Measurements from ENCODE around the gene HIP1R. TPM values are rescaled to one million over a fixed set of nuclear protein-coding genes. Genes with fewer than 3 reads are reported as not detected.

HIP1R gene
- total RNA-seq, 1 donor from 2014 or later, result 33.0 TPM

DNA sequence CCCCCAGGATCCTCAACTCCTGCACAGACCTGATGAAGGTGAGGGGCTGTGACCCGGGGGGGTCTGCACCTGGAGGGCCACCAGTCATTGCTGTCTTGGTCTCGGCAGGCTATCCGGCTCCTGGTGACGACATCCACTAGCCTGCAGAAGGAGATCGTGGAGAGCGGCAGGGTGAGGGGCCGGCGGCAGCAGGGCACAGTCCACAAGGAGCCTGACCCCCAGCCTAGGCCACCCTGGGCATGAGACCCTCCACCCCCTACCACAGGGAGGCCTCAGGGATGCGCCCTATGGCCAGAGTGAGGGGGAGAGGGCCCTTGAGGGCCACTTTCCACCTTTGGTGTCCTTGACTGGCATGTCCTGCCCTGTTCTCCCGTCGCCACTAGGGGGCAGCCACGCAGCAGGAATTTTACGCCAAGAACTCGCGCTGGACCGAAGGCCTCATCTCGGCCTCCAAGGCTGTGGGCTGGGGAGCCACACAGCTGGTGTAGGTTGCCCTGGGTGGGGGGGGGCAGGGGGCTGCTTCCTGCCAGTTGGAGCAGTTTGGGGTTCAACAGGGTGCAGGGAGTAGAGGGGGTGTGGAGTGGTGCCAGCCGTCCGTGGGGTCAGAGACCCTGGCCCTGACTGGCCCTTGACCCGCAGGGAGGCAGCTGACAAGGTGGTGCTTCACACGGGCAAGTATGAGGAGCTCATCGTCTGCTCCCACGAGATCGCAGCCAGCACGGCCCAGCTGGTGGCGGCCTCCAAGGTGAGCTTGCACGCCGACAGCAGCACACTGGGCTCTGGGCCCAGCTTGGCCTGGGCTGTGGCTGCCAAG, 25.0 kb downstream of the HIP1R start:
- Histone ChIP-seq H3K4me1 (peaks cover 16% of the 10 kb centered on the region), H3K36me3 (peaks cover 21% of the 10 kb centered on the region), H3K27me3 (no peaks in the 10 kb centered on the region), H3K27ac (no peak overlapping the region), H3K4me3 (no peak overlapping the region), H3K9me3 (no peaks in the 10 kb centered on the region)
- peak; percentile 71 for ATAC-seq
- intact Hi-C loops (cut with DNase I), result loop anchor here (2.0 kb wide), 1 partner anchor 91 kb away; no protein-coding TSS in a partner anchor
- TF ChIP-seq, protein P1, sequence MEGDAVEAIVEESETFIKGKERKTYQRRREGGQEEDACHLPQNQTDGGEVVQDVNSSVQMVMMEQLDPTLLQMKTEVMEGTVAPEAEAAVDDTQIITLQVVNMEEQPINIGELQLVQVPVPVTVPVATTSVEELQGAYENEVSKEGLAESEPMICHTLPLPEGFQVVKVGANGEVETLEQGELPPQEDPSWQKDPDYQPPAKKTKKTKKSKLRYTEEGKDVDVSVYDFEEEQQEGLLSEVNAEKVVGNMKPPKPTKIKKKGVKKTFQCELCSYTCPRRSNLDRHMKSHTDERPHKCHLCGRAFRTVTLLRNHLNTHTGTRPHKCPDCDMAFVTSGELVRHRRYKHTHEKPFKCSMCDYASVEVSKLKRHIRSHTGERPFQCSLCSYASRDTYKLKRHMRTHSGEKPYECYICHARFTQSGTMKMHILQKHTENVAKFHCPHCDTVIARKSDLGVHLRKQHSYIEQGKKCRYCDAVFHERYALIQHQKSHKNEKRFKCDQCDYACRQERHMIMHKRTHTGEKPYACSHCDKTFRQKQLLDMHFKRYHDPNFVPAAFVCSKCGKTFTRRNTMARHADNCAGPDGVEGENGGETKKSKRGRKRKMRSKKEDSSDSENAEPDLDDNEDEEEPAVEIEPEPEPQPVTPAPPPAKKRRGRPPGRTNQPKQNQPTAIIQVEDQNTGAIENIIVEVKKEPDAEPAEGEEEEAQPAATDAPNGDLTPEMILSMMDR (IDR thresholded peaks at IDR 0.05), result peak; percentile 84
- DNase-seq, result peak; percentile 92

DNA sequence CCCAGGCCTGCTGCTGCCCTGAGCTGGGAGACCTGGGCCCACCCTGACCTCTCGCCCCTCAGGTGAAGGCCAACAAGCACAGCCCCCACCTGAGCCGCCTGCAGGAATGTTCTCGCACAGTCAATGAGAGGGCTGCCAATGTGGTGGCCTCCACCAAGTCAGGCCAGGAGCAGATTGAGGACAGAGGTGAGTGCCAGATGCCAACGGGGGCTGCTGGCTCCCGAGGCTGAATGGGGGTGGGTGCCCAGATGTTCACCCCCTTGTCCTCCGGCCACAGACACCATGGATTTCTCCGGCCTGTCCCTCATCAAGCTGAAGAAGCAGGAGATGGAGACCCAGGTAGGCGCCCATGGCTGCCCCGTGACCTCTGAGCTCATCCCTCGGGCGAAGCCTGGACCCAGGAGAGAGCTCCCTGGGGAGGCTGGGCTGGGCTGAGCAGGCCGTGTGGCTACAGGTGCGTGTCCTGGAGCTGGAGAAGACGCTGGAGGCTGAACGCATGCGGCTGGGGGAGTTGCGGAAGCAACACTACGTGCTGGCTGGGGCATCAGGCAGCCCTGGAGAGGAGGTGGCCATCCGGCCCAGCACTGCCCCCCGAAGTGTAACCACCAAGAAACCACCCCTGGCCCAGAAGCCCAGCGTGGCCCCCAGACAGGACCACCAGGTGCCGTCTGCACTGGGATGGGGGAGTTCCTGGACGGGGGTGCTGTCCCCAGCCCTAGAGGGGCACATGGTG, 25.8 kb downstream of the HIP1R start:
- intact Hi-C loops (cut with DNase I), result loop anchor here (2.0 kb wide), 1 partner anchor 90 kb away; no protein-coding TSS in a partner anchor
- H3K4me3 ChIP-seq, result no peak overlapping the region
- TF ChIP-seq, protein P1 (IDR thresholded peaks at IDR 0.05), result no peak
- ATAC-seq, result no peak
- H3K27me3 ChIP-seq, result no peaks in the 10 kb centered on the region
- peak; percentile 66 for DNase-seq
- peaks cover 16% of the 10 kb centered on the region for H3K4me1 ChIP-seq
- peaks cover 24% of the 10 kb centered on the region for H3K36me3 ChIP-seq
- H3K9me3 ChIP-seq, result no peaks in the 10 kb centered on the region
- H3K27ac ChIP-seq, result no peak overlapping the region

DNA sequence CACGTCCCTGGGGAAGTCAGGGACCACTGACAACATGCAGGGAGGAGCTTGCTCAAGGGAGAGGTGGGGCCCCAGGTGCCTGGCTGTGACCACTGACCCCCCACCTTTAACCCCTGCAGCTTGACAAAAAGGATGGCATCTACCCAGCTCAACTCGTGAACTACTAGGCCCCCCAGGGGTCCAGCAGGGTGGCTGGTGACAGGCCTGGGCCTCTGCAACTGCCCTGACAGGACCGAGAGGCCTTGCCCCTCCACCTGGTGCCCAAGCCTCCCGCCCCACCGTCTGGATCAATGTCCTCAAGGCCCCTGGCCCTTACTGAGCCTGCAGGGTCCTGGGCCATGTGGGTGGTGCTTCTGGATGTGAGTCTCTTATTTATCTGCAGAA, 26.3 kb downstream of the HIP1R start:
- peaks cover 24% of the 10 kb centered on the region for H3K36me3 ChIP-seq
- H3K9me3 ChIP-seq, result no peaks in the 10 kb centered on the region
- H3K27ac ChIP-seq, result no peak overlapping the region
- intact Hi-C loops (cut with DNase I), result loop anchor here (2.0 kb wide), 1 partner anchor 89 kb away; no protein-coding TSS in a partner anchor
- peak; percentile 59 for DNase-seq
- no peak overlapping the region for H3K4me3 ChIP-seq
- ATAC-seq, result no peak
- no peaks in the 10 kb centered on the region for H3K27me3 ChIP-seq
- peaks cover 16% of the 10 kb centered on the region for H3K4me1 ChIP-seq
- TF ChIP-seq, protein P1 (IDR thresholded peaks at IDR 0.05), result no peak

DNA sequence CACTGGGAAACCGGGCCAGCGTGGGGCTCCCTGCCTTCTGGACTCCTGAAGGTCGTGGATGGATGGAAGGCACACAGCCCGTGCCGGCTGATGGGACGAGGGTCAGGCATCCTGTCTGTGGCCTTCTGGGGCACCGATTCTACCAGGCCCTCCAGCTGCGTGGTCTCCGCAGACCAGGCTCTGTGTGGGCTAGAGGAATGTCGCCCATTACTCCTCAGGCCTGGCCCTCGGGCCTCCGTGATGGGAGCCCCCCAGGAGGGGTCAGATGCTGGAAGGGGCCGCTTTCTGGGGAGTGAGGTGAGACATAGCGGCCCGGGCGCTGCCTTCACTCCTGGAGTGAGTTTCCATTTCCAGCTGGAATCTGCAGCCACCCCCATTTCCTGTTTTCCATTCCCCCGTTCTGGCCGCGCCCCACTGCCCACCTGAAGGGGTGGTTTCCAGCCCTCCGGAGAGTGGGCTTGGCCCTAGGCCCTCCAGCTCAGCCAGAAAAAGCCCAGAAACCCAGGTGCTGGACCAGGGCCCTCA, 26.9 kb downstream of the HIP1R start:
- intact Hi-C loops (cut with DNase I), result no loop called here
- H3K4me3 ChIP-seq, result no peak overlapping the region
- ATAC-seq, result no peak

More for the DNA sequence above, 26.9 kb downstream of the HIP1R start:
- no peaks in the 10 kb centered on the region for H3K9me3 ChIP-seq
- H3K36me3 ChIP-seq, result peaks cover 24% of the 10 kb centered on the region
- peaks cover 16% of the 10 kb centered on the region for H3K4me1 ChIP-seq
- H3K27me3 ChIP-seq, result no peaks in the 10 kb centered on the region
- peak overlapping the region; percentile 31 for H3K27ac ChIP-seq
- TF ChIP-seq, protein P1 (IDR thresholded peaks at IDR 0.05), result no peak
- peak; percentile 64 for DNase-seq
